Right lobe of liver (tissue), 6 donors: ENCODE results near the gene ASB2. TPM values are rescaled to one million over a fixed set of nuclear protein-coding genes. Genes with fewer than 3 reads are reported as not detected.

Experiments used
- ATAC-seq, 4 donors: fragments of 200-7000 bp; cut with Tn5 transposase; one replicate each; pipeline ENCODE4 v1.9.1; 2020; ENCODE audit warnings: mild to moderate bottlenecking in 4 of 4, moderate library complexity in 4 of 4
- DNase-seq, 3 donors: peaks; one replicate each; pipeline ENCODE4 v3.0.0-alpha.2; 2020
- H3K27ac ChIP-seq, 3 donors: fragments of 200-600 bp; one replicate each; pipeline ENCODE4 v1.8.0; 2022
- H3K27me3 ChIP-seq, 2 donors: fragments of 200-600 bp; one replicate each; pipeline ENCODE4 v1.8.0; 2022
- H3K36me3 ChIP-seq, 4 donors: fragments of 200-600 bp; sonication (generic) in 1 of 4; one replicate each; pipeline versions ENCODE4 v1.5.1 to v1.8.0; 2017 to 2022; ENCODE audit warnings: control low read depth in 1 of 4
- H3K4me1 ChIP-seq, 4 donors: fragments of 200-600 bp; sonication (generic) in 1 of 4; one replicate each; pipeline versions ENCODE4 v1.5.1 to v1.8.0; 2017 to 2022; ENCODE audit warnings: control low read depth in 1 of 4
- H3K4me3 ChIP-seq, 3 donors: fragments of 200-600 bp; one replicate each; pipeline ENCODE4 v1.8.0; 2022
- H3K9me3 ChIP-seq, 4 donors: fragments of 200-600 bp; sonication (generic) in 1 of 4; one replicate each; pipeline versions ENCODE4 v1.5.1 to v1.8.0; 2017 to 2022; ENCODE audit warnings: control low read depth in 1 of 4
- CTCF ChIP-seq, 4 donors: fragments of 200-600 bp in 3 of 4; fragments of 450-650 bp in 1 of 4; IDR thresholded peaks; one replicate each; pipeline versions ENCODE4 v1.5.1 to v1.8.0; 2016 to 2022; ENCODE audit warnings: antibody characterized with exemption in 4 of 4, mild to moderate bottlenecking in 2 of 4
- POLR2A ChIP-seq: fragments of 450-650 bp; IDR thresholded peaks from one replicate; pipeline ENCODE4 v1.6.1; 2017; ENCODE audit warnings: antibody characterized with exemption, mild to moderate bottlenecking
- WGBS: methylation state at CpG from one replicate; pipeline ENCODE4 v1.1.6; 2018; ENCODE audit warnings: low coverage, low lambda C conversion rate; ENCODE audit not compliant: insufficient coverage; ENCODE audit errors: missing lambda C conversion rate; 5-methylcytosine and 5-hydroxymethylcytosine counted together
- intact Hi-C, 2 donors: fragments of 100-400 bp; cut with DNase I; formaldehyde crosslinking; loops; one replicate each; pipeline versions ENCODE4 v1.11.2 to v1.14.1; 2022
- microRNA-seq, 2 donors: library from miRNA; unstranded; fragments of <30 nt; microRNA quantifications; one replicate each; pipeline ENCODE4, GENCODE V29; 2019 to 2020
- small RNA-seq, 2 experiments: library from RNA; depleted of rRNA; stranded (forward); fragments of <200 nt; gene quantifications; one replicate each; pipeline ENCODE3, GENCODE V24; 2016
- total RNA-seq, 6 experiments: library from RNA; depleted of rRNA in 2 of 6; stranded (reverse); fragments of >200 nt in 2 of 6; fragmentation: NEBNext Ultra II Directional in 3 of 6; extraction: Animal tissue kit (Norgen Biotek cat#: 25700) in 3 of 6; gene quantifications; one replicate each; pipeline versions ENCODE4 v1.1.0 to v1.2.4, GENCODE V29; 2016 to 2023
- donor health status: DM: no; HTN: yes; CAD: no.
- donor health status: DM: no; HTN: no; CAD: no.
- donor health status: DM: no; HTN: no; CAD: no.
- donor health status: DM: no; HTN: yes; CAD: no.
- donor health status: DM: no; HTN: yes; CAD: no.

Gene ASB2
- total RNA-seq, 6 experiments from 2014 or later: 0.20 to 0.59 (median 0.28) TPM

- DNase-seq (no peak), ATAC-seq (no peak)
- H3K4me1 ChIP-seq: no peaks in the 10 kb centered on the region
- H3K27me3 ChIP-seq: no peaks in the 10 kb centered on the region
- no peak overlapping the region for H3K4me3 ChIP-seq
- no peak overlapping the region for H3K27ac ChIP-seq
- intact Hi-C loops: no loop called here
- no peaks in the 10 kb centered on the region for H3K36me3 ChIP-seq
- WGBS: 30% methylated on average over 1 of the region's 1 CpG
- no peaks in the 10 kb centered on the region for H3K9me3 ChIP-seq
- TF ChIP-seq POLR2A: no peak
- TF ChIP-seq CTCF (IDR thresholded peaks at IDR 0.05): no peak
Measured at GRCh38 chr14:93884950-93885349, 91.4 kb downstream of the ASB2 start.

Small RNA genes lying within 50 kb of the gene (microRNA-seq; reads per million reads assigned to microRNA genes)
- 0 reads per million in 2 donors for gene MIR4506

Small RNA genes lying within 50 kb of the gene (small RNA-seq; reads per million reads assigned to genes)
- gene MIR4506: 0 reads per million in 2 experiments

Other genes starting within 250 kb of the ASB2 start
- under 1 TPM in 4 of 6 experiments, not detected in 2; 0.31 to 0.95 (median 0.43) TPM for gene PRIMA1, start 188.1 kb downstream of the ASB2 start, total RNA-seq
- gene FAM181A, start 49.2 kb downstream of the ASB2 start, total RNA-seq: not detected
- not detected for gene CCDC197, start 20.7 kb upstream of the ASB2 start, total RNA-seq
- 1 to 10 TPM in 2 of 6 experiments, under 1 TPM in 4; 0.59 to 3.7 (median 0.85) TPM for gene OTUB2, start 49.8 kb upstream of the ASB2 start, total RNA-seq
- 10 to 100 TPM; 47.8 to 74.0 (median 63.6) TPM for gene DDX24, start 104.6 kb upstream of the ASB2 start, total RNA-seq
- gene IFI27L1, start 104.7 kb upstream of the ASB2 start, total RNA-seq: 1 to 10 TPM; 2.6 to 8.2 (median 5.3) TPM
- gene IFI27, start 134.2 kb upstream of the ASB2 start, total RNA-seq: 10 to 100 TPM; 10.0 to 32.5 (median 16.9) TPM
- 1 to 10 TPM in 5 of 6 experiments, not detected in 1; 1.8 to 7.9 (median 4.1) TPM for gene IFI27L2, start 153.0 kb upstream of the ASB2 start, total RNA-seq
- 1 to 10 TPM in 3 of 6 experiments, under 1 TPM in 3; 0.26 to 4.1 (median 1.2) TPM for gene PPP4R4, start 197.8 kb upstream of the ASB2 start, total RNA-seq